Measurements from ENCODE around the gene SLCO2A1.

Gene SLCO2A1

GRCh38 chr3:134054881-134055280 lies 25.2 kb upstream of the SLCO2A1 start:
- no peak for ATAC-seq

GRCh38 chr3:134054231-134054630 lies 24.5 kb upstream of the SLCO2A1 start:
- TF ChIP-seq ZFP30 (CRISPR knock-in tag; IDR thresholded peaks at IDR 0.05) (no peak), CSDC2 (CRISPR knock-in tag; IDR thresholded peaks at IDR 0.05) (no peak), ZC3H10 (CRISPR knock-in tag; IDR thresholded peaks at IDR 0.05) (no peak), SNAI2 (CRISPR knock-in tag; IDR thresholded peaks at IDR 0.05) (no peak), CREB5 (CRISPR knock-in tag; IDR thresholded peaks at IDR 0.05; ENCODE audit: low read depth) (no peak), BACH2 (CRISPR knock-in tag; IDR thresholded peaks at IDR 0.05; ENCODE audit: borderline replicate concordance) (no peak), PATZ1 (CRISPR knock-in tag; IDR thresholded peaks at IDR 0.05; ENCODE audit: borderline replicate concordance) (no peak), ZNF8 (CRISPR knock-in tag; IDR thresholded peaks at IDR 0.05) (no peak), TSHZ2 (CRISPR knock-in tag; IDR thresholded peaks at IDR 0.05) (no peak), ZFP3 (CRISPR knock-in tag; IDR thresholded peaks at IDR 0.05) (no peak), PPARA (CRISPR knock-in tag; IDR thresholded peaks at IDR 0.05; ENCODE audit: borderline replicate concordance) (no peak), GLIS3 (CRISPR knock-in tag; IDR thresholded peaks at IDR 0.05) (no peak)
- ATAC-seq, result no peak

More at GRCh38 chr3:134054881-134055280, 25.2 kb upstream of the SLCO2A1 start:
- no peak for TF ChIP-seq PPARA (CRISPR knock-in tag; IDR thresholded peaks at IDR 0.05; ENCODE audit: borderline replicate concordance)
- no peak for TF ChIP-seq BACH2 (CRISPR knock-in tag; IDR thresholded peaks at IDR 0.05; ENCODE audit: borderline replicate concordance)
- TF ChIP-seq TCF4 (CRISPR knock-in tag; IDR thresholded peaks at IDR 0.05; ENCODE audit: borderline replicate concordance), result no peak
- TF ChIP-seq GLIS3 (CRISPR knock-in tag; IDR thresholded peaks at IDR 0.05), result no peak

GRCh38 chr3:134052370-134052769 lies 22.6 kb upstream of the SLCO2A1 start:
- TF ChIP-seq ZNF8 (CRISPR knock-in tag; IDR thresholded peaks at IDR 0.05) (no peak), POU6F1 (CRISPR knock-in tag; IDR thresholded peaks at IDR 0.05; ENCODE audit: borderline replicate concordance, low read depth) (no peak), TOX (CRISPR knock-in tag; IDR thresholded peaks at IDR 0.05; ENCODE audit: borderline replicate concordance) (no peak)
- ATAC-seq, result no peak

- TF ChIP-seq ZNF8 (CRISPR knock-in tag; IDR thresholded peaks at IDR 0.05), result no peak
- no peak for TF ChIP-seq CSRNP3 (CRISPR knock-in tag; IDR thresholded peaks at IDR 0.05)
- no peak for TF ChIP-seq PPARA (CRISPR knock-in tag; IDR thresholded peaks at IDR 0.05; ENCODE audit: borderline replicate concordance)
- TF ChIP-seq CREB5 (CRISPR knock-in tag; IDR thresholded peaks at IDR 0.05; ENCODE audit: low read depth), result no peak
- no peak for TF ChIP-seq ZFP30 (CRISPR knock-in tag; IDR thresholded peaks at IDR 0.05)
- no peak for ATAC-seq
These were observed 20.0 kb upstream of the SLCO2A1 start for GRCh38 chr3:134049676-134050075.
